ENCODE measurements around the gene WWOX. TPM values are rescaled to one million over a fixed set of nuclear protein-coding genes. Genes with fewer than 3 reads are reported as not detected.

The WWOX gene
- total and polyA plus RNA-seq, 2 of the 13 experiments (the other 11 are each of a cell fraction or from before 2014, with no cell fraction given): 9.1 to 37.4 TPM

DNA sequence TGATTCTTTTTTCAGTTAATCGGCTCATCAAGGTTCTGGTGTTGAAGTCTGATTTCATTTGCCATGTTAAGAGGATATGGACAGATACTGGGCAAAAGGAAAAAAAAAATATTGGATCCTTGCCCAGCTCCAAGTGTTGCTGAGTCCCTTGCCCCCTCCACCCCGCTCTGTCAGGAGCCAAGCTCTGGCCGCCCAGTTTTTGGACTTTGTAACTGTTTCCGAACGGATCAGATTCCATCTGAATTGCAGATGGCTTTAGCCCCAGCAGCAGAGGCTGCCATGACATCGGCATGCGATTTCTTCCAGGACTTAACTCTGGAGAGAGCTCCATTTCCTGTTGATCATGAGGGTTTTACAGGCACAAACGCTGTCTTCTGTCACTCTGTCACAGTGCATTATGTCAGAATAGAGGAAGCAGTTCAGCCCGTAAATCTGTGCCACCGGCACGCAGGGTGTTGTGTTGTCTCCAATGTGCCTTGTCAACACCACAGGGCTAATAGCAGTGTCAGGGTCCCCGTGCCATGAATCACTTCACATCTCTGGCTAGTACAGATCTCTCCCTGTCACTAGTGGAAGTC, 885.5 kb downstream of the WWOX start (continued):
- TF ChIP-seq, protein P1, sequence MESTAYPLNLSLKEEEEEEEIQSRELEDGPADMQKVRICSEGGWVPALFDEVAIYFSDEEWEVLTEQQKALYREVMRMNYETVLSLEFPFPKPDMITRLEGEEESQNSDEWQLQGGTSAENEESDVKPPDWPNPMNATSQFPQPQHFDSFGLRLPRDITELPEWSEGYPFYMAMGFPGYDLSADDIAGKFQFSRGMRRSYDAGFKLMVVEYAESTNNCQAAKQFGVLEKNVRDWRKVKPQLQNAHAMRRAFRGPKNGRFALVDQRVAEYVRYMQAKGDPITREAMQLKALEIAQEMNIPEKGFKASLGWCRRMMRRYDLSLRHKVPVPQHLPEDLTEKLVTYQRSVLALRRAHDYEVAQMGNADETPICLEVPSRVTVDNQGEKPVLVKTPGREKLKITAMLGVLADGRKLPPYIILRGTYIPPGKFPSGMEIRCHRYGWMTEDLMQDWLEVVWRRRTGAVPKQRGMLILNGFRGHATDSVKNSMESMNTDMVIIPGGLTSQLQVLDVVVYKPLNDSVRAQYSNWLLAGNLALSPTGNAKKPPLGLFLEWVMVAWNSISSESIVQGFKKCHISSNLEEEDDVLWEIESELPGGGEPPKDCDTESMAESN (CRISPR knock-in tag; conservative IDR thresholded peaks at IDR 0.05): 0 out of 2 replicates have a peak, but pooled peaks have one; percentile 25
- TF ChIP-seq MXD4 (CRISPR knock-in tag; IDR thresholded peaks at IDR 0.05) (no peak), ZNF510 (CRISPR knock-in tag; IDR thresholded peaks at IDR 0.05; ENCODE audit: low read depth) (no peak), SMAD9 (CRISPR knock-in tag; IDR thresholded peaks at IDR 0.05) (no peak), ZBTB42 (CRISPR knock-in tag; IDR thresholded peaks at IDR 0.05) (no peak), SIN3A (IDR thresholded peaks at IDR 0.05; ENCODE audit: borderline replicate concordance, low read depth, low read length) (no peak), PCBP1 (IDR thresholded peaks at IDR 0.05; ENCODE audit: borderline replicate concordance, low read depth, low read length) (no peak), POLR2AphosphoS2 (IDR thresholded peaks at IDR 0.05; ENCODE audit: low read depth, low read length) (no peak), NCOA2 (CRISPR knock-in tag; IDR thresholded peaks at IDR 0.05) (no peak), TOPORS (CRISPR knock-in tag; IDR thresholded peaks at IDR 0.05) (no peak), TOE1 (CRISPR knock-in tag; IDR thresholded peaks at IDR 0.05) (no peak), SATB2 (CRISPR knock-in tag; IDR thresholded peaks at IDR 0.05) (no peak), ZNF782 (CRISPR knock-in tag; IDR thresholded peaks at IDR 0.05; ENCODE audit: borderline replicate concordance) (no peak), ZNF891 (CRISPR knock-in tag; IDR thresholded peaks at IDR 0.05) (no peak), SMAD1 (CRISPR knock-in tag; IDR thresholded peaks at IDR 0.05; ENCODE audit: borderline replicate concordance, low read depth) (no peak), HMG20B (CRISPR knock-in tag; conservative IDR thresholded peaks at IDR 0.05) (no peak)
- TF ChIP-seq, protein P2, sequence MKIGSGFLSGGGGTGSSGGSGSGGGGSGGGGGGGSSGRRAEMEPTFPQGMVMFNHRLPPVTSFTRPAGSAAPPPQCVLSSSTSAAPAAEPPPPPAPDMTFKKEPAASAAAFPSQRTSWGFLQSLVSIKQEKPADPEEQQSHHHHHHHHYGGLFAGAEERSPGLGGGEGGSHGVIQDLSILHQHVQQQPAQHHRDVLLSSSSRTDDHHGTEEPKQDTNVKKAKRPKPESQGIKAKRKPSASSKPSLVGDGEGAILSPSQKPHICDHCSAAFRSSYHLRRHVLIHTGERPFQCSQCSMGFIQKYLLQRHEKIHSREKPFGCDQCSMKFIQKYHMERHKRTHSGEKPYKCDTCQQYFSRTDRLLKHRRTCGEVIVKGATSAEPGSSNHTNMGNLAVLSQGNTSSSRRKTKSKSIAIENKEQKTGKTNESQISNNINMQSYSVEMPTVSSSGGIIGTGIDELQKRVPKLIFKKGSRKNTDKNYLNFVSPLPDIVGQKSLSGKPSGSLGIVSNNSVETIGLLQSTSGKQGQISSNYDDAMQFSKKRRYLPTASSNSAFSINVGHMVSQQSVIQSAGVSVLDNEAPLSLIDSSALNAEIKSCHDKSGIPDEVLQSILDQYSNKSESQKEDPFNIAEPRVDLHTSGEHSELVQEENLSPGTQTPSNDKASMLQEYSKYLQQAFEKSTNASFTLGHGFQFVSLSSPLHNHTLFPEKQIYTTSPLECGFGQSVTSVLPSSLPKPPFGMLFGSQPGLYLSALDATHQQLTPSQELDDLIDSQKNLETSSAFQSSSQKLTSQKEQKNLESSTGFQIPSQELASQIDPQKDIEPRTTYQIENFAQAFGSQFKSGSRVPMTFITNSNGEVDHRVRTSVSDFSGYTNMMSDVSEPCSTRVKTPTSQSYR (CRISPR knock-in tag; IDR thresholded peaks at IDR 0.05; ENCODE audit: borderline replicate concordance): no peak
- TF ChIP-seq, protein P3, sequence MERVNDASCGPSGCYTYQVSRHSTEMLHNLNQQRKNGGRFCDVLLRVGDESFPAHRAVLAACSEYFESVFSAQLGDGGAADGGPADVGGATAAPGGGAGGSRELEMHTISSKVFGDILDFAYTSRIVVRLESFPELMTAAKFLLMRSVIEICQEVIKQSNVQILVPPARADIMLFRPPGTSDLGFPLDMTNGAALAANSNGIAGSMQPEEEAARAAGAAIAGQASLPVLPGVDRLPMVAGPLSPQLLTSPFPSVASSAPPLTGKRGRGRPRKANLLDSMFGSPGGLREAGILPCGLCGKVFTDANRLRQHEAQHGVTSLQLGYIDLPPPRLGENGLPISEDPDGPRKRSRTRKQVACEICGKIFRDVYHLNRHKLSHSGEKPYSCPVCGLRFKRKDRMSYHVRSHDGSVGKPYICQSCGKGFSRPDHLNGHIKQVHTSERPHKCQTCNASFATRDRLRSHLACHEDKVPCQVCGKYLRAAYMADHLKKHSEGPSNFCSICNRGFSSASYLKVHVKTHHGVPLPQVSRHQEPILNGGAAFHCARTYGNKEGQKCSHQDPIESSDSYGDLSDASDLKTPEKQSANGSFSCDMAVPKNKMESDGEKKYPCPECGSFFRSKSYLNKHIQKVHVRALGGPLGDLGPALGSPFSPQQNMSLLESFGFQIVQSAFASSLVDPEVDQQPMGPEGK (CRISPR knock-in tag; IDR thresholded peaks at IDR 0.05): peak; percentile 35; the same call in 1 of the 2 replicates
- TF ChIP-seq, protein P4, sequence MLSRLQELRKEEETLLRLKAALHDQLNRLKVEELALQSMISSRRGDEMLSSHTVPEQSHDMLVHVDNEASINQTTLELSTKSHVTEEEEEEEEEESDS (CRISPR knock-in tag; IDR thresholded peaks at IDR 0.05; ENCODE audit: borderline replicate concordance): no peak
- TF ChIP-seq, protein P5, sequence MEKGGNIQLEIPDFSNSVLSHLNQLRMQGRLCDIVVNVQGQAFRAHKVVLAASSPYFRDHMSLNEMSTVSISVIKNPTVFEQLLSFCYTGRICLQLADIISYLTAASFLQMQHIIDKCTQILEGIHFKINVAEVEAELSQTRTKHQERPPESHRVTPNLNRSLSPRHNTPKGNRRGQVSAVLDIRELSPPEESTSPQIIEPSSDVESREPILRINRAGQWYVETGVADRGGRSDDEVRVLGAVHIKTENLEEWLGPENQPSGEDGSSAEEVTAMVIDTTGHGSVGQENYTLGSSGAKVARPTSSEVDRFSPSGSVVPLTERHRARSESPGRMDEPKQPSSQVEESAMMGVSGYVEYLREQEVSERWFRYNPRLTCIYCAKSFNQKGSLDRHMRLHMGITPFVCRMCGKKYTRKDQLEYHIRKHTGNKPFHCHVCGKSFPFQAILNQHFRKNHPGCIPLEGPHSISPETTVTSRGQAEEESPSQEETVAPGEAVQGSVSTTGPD (CRISPR knock-in tag; IDR thresholded peaks at IDR 0.05): no peak
- TF ChIP-seq, protein P6, sequence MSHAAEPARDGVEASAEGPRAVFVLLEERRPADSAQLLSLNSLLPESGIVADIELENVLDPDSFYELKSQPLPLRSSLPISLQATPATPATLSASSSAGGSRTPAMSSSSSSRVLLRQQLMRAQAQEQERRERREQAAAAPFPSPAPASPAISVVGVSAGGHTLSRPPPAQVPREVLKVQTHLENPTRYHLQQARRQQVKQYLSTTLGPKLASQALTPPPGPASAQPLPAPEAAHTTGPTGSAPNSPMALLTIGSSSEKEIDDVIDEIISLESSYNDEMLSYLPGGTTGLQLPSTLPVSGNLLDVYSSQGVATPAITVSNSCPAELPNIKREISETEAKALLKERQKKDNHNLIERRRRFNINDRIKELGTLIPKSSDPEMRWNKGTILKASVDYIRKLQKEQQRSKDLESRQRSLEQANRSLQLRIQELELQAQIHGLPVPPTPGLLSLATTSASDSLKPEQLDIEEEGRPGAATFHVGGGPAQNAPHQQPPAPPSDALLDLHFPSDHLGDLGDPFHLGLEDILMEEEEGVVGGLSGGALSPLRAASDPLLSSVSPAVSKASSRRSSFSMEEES (CRISPR knock-in tag; IDR thresholded peaks at IDR 0.05): no peak
